ENCODE measurements around the gene DISP2.

The DISP2 gene

GRCh38 chr15:40382580-40383456 is 24.8 kb downstream of the DISP2 start, which contains the start of gene KNSTRN:
KNSTRN (plus strand) TSS chr15:40382721; CDS start chr15:40382836, 115 bp downstream.
- TF ChIP-seq CTCF (IDR thresholded peaks at IDR 0.05) = no peak
- intact Hi-C loops (cut with DNase I; ENCODE audit: low total_unique reads) = no loop called here
- Histone ChIP-seq H3K36me3 (peaks cover 0 to 15% (median 14%) of the 10 kb centered on the region in 3 donors), H3K4me1 (peaks cover 0 to 34% (median 19%) of the 10 kb centered on the region in 4 donors), H3K9me3 (no peaks in the 10 kb centered on the region), H3K27ac (peak within 1 kb of the TSS in 1 of 2 donors; percentile 48), H3K27me3 (no peaks in the 10 kb centered on the region), H3K4me3 (peak within 1 kb of the TSS; percentile 70 to 74)
- peak; percentile 92 to 93 for DNase-seq

- Histone ChIP-seq H3K4me3 (no peak overlapping the region), H3K27me3 (no peaks in the 10 kb centered on the region), H3K27ac (no peak overlapping the region), H3K36me3 (peaks cover 0 to 41% (median 39%) of the 10 kb centered on the region in 3 donors), H3K4me1 (peaks cover 0 to 16% (median 10%) of the 10 kb centered on the region in 4 donors), H3K9me3 (no peaks in the 10 kb centered on the region)
- no peak for TF ChIP-seq CTCF (IDR thresholded peaks at IDR 0.05)
- intact Hi-C loops (cut with DNase I; ENCODE audit: low total_unique reads) = no loop called here
- DNase-seq = no peak
These were observed 28.5 kb downstream of the DISP2 start for GRCh38 chr15:40386480-40386879.

- no peak overlapping the region for H3K4me3 ChIP-seq
- DNase-seq = peak in 1 of 2 donors; percentile 27
- TF ChIP-seq CTCF (IDR thresholded peaks at IDR 0.05) = no peak
- peaks cover 0 to 3% (median under 1%) of the 10 kb centered on the region in 4 donors for H3K4me1 ChIP-seq
- H3K36me3 ChIP-seq = peaks cover 11 to 67% (median 62%) of the 10 kb centered on the region in 3 donors
- H3K27ac ChIP-seq = no peak overlapping the region
- no peaks in the 10 kb centered on the region for H3K9me3 ChIP-seq
- intact Hi-C loops (cut with DNase I; ENCODE audit: low total_unique reads) = no loop called here
- H3K27me3 ChIP-seq = no peaks in the 10 kb centered on the region
These were observed 31.2 kb downstream of the DISP2 start for GRCh38 chr15:40388941-40389823.

GRCh38 chr15:40389824-40390595 is 32.0 kb downstream of the DISP2 start:
- Histone ChIP-seq H3K4me1 (no peaks in the 10 kb centered on the region), H3K36me3 (peaks cover 11 to 74% (median 62%) of the 10 kb centered on the region in 3 donors), H3K9me3 (no peaks in the 10 kb centered on the region), H3K27me3 (no peaks in the 10 kb centered on the region), H3K27ac (no peak overlapping the region), H3K4me3 (no peak overlapping the region)
- DNase-seq = no peak
- no peak for TF ChIP-seq CTCF (IDR thresholded peaks at IDR 0.05)
- intact Hi-C loops (cut with DNase I; ENCODE audit: low total_unique reads) = no loop called here
